ENCODE data around the gene DCAF4.

The DCAF4 gene

DNA sequence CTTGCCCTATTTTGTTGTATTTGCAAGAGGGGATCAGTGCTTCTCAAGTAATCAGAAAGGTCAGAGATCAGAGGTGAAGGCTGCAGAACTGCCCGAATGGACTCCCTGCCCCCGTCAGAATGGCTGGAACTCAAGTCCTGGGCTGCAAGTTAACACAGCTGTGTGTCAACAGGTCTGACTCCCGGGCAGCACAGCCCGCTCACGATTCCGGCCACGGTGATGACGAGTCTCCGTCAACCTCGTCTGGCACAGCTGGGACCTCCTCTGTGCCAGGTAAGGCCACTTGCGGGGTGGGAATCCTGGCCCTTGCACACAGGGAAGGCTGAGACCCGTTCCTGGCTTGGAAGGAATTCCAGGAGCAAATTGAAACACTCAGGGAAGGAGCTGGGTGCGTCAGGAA is 13.4 kb downstream of the DCAF4 start:
- no peak for ATAC-seq
- TF ChIP-seq ISL1 (CRISPR knock-in tag; IDR thresholded peaks at IDR 0.05) (no peak), ARNTL (CRISPR knock-in tag; IDR thresholded peaks at IDR 0.05; ENCODE audit: borderline replicate concordance, low read depth) (no peak), SNAI2 (CRISPR knock-in tag; IDR thresholded peaks at IDR 0.05) (no peak), ZC3H10 (CRISPR knock-in tag; IDR thresholded peaks at IDR 0.05) (no peak), ESRRG (CRISPR knock-in tag; IDR thresholded peaks at IDR 0.05) (no peak), OSR1 (CRISPR knock-in tag; IDR thresholded peaks at IDR 0.05) (no peak), ZFP30 (CRISPR knock-in tag; IDR thresholded peaks at IDR 0.05) (no peak)
- TF ChIP-seq, protein P1, sequence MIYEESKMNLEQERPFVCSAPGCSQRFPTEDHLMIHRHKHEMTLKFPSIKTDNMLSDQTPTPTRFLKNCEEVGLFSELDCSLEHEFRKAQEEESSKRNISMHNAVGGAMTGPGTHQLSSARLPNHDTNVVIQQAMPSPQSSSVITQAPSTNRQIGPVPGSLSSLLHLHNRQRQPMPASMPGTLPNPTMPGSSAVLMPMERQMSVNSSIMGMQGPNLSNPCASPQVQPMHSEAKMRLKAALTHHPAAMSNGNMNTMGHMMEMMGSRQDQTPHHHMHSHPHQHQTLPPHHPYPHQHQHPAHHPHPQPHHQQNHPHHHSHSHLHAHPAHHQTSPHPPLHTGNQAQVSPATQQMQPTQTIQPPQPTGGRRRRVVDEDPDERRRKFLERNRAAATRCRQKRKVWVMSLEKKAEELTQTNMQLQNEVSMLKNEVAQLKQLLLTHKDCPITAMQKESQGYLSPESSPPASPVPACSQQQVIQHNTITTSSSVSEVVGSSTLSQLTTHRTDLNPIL (CRISPR knock-in tag; IDR thresholded peaks at IDR 0.05; ENCODE audit: low read depth) = no peak
- TF ChIP-seq, protein P2, sequence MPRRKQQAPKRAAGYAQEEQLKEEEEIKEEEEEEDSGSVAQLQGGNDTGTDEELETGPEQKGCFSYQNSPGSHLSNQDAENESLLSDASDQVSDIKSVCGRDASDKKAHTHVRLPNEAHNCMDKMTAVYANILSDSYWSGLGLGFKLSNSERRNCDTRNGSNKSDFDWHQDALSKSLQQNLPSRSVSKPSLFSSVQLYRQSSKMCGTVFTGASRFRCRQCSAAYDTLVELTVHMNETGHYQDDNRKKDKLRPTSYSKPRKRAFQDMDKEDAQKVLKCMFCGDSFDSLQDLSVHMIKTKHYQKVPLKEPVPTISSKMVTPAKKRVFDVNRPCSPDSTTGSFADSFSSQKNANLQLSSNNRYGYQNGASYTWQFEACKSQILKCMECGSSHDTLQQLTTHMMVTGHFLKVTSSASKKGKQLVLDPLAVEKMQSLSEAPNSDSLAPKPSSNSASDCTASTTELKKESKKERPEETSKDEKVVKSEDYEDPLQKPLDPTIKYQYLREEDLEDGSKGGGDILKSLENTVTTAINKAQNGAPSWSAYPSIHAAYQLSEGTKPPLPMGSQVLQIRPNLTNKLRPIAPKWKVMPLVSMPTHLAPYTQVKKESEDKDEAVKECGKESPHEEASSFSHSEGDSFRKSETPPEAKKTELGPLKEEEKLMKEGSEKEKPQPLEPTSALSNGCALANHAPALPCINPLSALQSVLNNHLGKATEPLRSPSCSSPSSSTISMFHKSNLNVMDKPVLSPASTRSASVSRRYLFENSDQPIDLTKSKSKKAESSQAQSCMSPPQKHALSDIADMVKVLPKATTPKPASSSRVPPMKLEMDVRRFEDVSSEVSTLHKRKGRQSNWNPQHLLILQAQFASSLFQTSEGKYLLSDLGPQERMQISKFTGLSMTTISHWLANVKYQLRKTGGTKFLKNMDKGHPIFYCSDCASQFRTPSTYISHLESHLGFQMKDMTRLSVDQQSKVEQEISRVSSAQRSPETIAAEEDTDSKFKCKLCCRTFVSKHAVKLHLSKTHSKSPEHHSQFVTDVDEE (CRISPR knock-in tag; IDR thresholded peaks at IDR 0.05) = no peak
- TF ChIP-seq, protein P3, sequence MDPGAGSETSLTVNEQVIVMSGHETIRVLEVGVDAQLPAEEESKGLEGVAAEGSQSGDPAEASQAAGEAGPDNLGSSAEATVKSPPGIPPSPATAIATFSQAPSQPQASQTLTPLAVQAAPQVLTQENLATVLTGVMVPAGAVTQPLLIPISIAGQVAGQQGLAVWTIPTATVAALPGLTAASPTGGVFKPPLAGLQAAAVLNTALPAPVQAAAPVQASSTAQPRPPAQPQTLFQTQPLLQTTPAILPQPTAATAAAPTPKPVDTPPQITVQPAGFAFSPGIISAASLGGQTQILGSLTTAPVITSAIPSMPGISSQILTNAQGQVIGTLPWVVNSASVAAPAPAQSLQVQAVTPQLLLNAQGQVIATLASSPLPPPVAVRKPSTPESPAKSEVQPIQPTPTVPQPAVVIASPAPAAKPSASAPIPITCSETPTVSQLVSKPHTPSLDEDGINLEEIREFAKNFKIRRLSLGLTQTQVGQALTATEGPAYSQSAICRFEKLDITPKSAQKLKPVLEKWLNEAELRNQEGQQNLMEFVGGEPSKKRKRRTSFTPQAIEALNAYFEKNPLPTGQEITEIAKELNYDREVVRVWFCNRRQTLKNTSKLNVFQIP (CRISPR knock-in tag; IDR thresholded peaks at IDR 0.05; ENCODE audit: borderline replicate concordance, low read depth) = no peak

DNA sequence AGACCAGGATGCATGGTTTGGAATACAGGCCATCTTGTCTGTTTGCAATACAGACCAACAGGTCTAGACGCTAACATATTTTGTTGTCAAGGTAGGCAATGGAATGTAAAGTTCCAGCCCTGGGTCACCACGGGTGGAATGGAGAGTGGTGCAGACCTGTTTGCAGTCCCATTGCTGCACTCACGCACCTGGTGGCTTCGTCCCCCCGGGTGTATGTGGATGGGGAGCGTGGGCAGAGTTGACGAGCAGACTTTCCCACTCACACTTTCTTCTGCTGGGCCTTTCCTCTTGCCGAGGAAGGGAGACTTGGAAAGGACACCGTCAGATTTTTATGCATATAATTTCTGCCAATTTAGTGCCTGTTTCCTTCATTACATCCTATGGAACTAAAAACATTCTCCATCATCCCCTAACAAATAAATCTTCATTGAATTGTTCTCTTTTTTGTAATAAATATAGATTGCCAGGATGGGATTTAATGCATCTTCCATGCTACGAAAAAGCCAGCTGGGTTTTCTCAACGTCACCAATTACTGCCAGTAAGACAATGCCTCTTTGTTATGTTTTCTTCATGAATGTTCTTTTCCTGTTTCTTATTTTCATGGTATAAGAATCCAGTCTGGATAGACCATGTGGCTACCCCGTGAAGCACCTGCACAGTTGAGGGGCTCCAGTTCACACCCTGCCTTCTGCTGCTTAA is 15.2 kb downstream of the DCAF4 start:
- TF ChIP-seq ARNTL (CRISPR knock-in tag; IDR thresholded peaks at IDR 0.05; ENCODE audit: borderline replicate concordance, low read depth) = no peak
- peak; percentile 73 for TF ChIP-seq ISL1 (CRISPR knock-in tag; IDR thresholded peaks at IDR 0.05)
- TF ChIP-seq TCF4 (CRISPR knock-in tag; IDR thresholded peaks at IDR 0.05; ENCODE audit: borderline replicate concordance) = peak; percentile 26; the same call in 1 of the 2 replicates
- no peak for TF ChIP-seq GLIS3 (CRISPR knock-in tag; IDR thresholded peaks at IDR 0.05)
- no peak for TF ChIP-seq BACH2 (CRISPR knock-in tag; IDR thresholded peaks at IDR 0.05; ENCODE audit: borderline replicate concordance)
- no peak for ATAC-seq

DNA sequence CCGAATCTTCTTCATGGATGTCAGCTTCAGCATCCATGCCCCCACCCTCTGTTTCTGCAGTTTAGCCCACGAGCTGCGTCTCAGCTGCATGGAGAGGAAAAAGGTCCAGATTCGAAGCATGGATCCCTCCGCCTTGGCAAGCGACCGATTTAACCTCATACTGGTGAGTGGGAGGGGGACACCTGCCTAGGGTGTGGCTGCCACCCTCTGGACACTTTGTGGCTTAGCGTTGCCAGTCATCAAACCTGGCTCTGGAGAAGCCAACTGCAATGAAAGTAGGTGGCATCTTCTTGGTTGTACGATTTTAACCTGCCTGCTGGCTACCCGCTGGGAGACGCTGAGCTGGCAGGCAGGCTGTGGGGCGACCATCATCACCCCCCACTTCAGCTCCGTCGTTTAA is 16.7 kb downstream of the DCAF4 start:
- no peak for TF ChIP-seq OSR1 (CRISPR knock-in tag; IDR thresholded peaks at IDR 0.05)
- TF ChIP-seq, protein P4, sequence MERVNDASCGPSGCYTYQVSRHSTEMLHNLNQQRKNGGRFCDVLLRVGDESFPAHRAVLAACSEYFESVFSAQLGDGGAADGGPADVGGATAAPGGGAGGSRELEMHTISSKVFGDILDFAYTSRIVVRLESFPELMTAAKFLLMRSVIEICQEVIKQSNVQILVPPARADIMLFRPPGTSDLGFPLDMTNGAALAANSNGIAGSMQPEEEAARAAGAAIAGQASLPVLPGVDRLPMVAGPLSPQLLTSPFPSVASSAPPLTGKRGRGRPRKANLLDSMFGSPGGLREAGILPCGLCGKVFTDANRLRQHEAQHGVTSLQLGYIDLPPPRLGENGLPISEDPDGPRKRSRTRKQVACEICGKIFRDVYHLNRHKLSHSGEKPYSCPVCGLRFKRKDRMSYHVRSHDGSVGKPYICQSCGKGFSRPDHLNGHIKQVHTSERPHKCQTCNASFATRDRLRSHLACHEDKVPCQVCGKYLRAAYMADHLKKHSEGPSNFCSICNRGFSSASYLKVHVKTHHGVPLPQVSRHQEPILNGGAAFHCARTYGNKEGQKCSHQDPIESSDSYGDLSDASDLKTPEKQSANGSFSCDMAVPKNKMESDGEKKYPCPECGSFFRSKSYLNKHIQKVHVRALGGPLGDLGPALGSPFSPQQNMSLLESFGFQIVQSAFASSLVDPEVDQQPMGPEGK (CRISPR knock-in tag; IDR thresholded peaks at IDR 0.05; ENCODE audit: borderline replicate concordance) = no peak
- no peak for TF ChIP-seq CSDC2 (CRISPR knock-in tag; IDR thresholded peaks at IDR 0.05)
- TF ChIP-seq ISL1 (CRISPR knock-in tag; IDR thresholded peaks at IDR 0.05) = no peak
- no peak for TF ChIP-seq ZNF565 (CRISPR knock-in tag; conservative IDR thresholded peaks at IDR 0.05; ENCODE audit: low read depth)
- no peak for TF ChIP-seq ZNF8 (CRISPR knock-in tag; IDR thresholded peaks at IDR 0.05)
- no peak for TF ChIP-seq RARB (CRISPR knock-in tag; IDR thresholded peaks at IDR 0.05)
- TF ChIP-seq ZFP3 (CRISPR knock-in tag; IDR thresholded peaks at IDR 0.05) = no peak
- ATAC-seq = no peak

DNA sequence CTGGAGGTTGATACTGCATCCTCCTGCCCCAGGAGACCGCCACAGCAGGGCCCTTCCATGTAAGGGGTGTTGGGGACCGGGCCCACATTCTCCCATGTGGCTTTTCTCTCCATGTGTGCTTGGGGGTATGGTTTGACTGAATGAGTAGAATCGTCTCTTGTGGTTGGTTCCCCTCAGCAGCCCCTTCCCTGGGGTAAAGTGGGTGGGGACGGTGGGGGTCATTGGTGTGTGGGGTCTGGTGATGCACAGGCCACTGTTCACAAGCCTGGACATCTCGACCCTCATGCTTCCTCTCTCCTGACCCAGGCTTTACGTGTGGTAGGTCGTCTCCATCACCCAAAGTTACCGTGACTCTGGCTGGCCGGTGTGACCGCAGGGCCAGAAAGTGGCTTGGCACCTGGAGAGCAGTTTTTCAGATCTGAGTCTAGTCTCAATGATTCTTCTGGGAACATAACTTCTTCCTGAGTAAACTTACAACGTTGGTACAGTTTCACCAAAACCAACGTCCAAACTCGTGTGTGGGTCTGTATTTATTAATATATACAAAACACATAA is 17.7 kb downstream of the DCAF4 start:
- no peak for ATAC-seq
- TF ChIP-seq, protein P1 (CRISPR knock-in tag; IDR thresholded peaks at IDR 0.05; ENCODE audit: low read depth) = no peak
- TF ChIP-seq SNAI2 (CRISPR knock-in tag; IDR thresholded peaks at IDR 0.05) = no peak
- no peak for TF ChIP-seq ZNF8 (CRISPR knock-in tag; IDR thresholded peaks at IDR 0.05)
- no peak for TF ChIP-seq ARNTL (CRISPR knock-in tag; IDR thresholded peaks at IDR 0.05; ENCODE audit: borderline replicate concordance, low read depth)
- TF ChIP-seq CSDC2 (CRISPR knock-in tag; IDR thresholded peaks at IDR 0.05) = no peak
- TF ChIP-seq, protein P3 (CRISPR knock-in tag; IDR thresholded peaks at IDR 0.05; ENCODE audit: borderline replicate concordance, low read depth) = no peak
- TF ChIP-seq GLIS3 (CRISPR knock-in tag; IDR thresholded peaks at IDR 0.05) = no peak
- TF ChIP-seq, protein P5, sequence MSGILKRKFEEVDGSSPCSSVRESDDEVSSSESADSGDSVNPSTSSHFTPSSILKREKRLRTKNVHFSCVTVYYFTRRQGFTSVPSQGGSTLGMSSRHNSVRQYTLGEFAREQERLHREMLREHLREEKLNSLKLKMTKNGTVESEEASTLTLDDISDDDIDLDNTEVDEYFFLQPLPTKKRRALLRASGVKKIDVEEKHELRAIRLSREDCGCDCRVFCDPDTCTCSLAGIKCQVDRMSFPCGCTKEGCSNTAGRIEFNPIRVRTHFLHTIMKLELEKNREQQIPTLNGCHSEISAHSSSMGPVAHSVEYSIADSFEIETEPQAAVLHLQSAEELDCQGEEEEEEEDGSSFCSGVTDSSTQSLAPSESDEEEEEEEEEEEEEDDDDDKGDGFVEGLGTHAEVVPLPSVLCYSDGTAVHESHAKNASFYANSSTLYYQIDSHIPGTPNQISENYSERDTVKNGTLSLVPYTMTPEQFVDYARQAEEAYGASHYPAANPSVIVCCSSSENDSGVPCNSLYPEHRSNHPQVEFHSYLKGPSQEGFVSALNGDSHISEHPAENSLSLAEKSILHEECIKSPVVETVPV (CRISPR knock-in tag; IDR thresholded peaks at IDR 0.05) = no peak
- no peak for TF ChIP-seq ESRRG (CRISPR knock-in tag; IDR thresholded peaks at IDR 0.05)
